Measurements from ENCODE around the gene SHROOM2.

SHROOM2 gene

GRCh38 chrX:9903146-9903545 is 116.9 kb downstream of the SHROOM2 start:
- DNase-seq, result no peak

- DNase-seq, result no peak
Measured at GRCh38 chrX:9905288-9905687, 119.1 kb downstream of the SHROOM2 start.

- no peak for DNase-seq
Measured at GRCh38 chrX:9905721-9906120, 119.5 kb downstream of the SHROOM2 start.

DNA sequence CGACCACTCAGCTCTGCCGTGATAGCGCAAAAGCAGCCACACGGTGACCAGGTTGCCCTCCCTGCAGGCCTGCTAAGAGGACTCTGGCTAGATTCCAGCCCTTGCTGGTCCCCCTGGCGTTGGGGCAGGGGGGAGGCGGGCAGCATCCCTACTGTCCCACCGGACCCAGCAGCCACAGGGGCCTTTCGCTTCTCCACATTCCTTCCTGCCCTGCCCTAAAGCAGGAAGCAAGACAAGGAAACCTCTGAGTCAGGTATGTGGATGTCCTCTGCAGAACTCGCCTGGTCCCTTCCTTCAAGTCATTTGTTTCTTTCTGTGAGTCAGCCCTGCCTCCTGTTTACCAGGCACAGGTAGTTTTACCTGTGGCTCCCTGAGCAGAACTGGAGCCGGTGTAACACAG is 120.7 kb downstream of the SHROOM2 start:
- DNase-seq, result no peak

- DNase-seq, result no peak
Measured at GRCh38 chrX:9907645-9908387, 121.6 kb downstream of the SHROOM2 start.

DNA sequence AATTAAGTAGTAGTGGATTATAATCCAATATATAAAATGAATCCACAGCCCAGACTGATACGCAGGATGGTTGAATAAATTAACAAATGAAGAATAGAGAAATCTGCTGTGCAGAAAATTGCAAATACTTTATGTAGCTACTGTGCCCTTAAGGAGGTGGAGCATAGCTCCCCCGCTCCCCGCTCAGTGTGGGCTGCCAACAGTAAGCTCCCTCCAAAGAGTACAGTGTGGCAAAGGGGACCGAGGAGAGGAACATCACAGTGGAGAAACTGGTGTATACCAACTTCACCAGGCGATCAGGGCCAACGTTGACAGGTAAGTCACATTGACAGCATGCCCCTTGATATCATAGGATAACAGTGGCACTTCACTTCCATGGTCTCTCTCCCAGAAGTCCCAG is 123.0 kb downstream of the SHROOM2 start:
- no peak for DNase-seq

- DNase-seq, result no peak
Measured at GRCh38 chrX:9911487-9911886, 125.3 kb downstream of the SHROOM2 start.

DNA sequence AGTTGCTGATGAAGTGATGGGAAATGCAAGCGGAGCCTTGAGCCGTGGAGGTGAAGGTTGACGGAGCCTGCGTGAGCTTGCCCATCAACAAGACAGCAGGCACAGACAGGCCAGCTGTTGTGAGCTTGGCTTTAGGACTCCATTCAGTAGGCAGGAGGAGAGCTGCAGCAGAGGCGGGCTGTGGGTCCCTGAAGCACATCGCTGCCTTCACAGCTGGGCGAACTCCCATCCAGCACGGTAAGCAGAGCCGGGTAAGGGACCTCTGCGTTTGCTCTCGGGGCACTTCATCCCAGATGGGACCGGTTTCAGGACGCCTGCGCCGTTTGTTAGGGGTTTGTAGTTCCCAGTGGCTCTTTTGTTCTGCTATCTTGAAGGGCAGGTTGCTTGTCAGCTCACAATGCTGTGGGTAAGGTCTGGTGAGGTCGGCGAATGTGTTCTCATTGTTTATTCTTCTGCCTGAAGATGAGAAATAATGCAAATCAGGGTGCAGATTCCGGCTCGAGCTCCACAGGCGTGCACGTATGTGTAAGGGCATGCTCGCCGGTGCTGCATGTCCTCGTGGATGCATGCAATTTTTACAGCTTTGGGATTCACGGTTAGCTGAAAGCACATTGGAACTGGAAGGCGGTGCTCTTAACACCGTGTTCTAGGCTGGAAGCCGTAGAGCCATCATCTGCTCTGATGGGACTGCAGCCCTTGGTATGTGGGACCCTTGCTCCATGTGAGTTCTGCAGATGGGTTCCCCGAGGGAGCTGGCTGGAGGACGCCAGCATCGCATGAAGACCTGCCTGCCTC is 126.3 kb downstream of the SHROOM2 start:
- DNase-seq, result peak; percentile 8

DNA sequence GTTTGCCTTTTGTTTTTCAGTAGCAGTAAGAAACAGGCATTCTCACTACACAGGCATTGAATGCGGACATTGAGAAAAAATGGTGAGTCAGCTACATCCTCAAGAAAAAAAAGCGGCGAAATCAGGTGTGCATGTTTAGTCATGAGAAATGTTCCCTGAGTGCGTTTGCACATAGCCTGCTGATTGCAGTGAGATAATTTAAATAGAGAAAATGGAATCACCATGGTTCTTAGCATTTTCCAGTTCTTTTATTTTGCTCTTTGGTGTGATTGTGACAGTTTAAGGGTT is 126.9 kb downstream of the SHROOM2 start:
- DNase-seq, result peak; percentile 4

- no peak for DNase-seq
Measured at GRCh38 chrX:9917861-9918260, 131.6 kb downstream of the SHROOM2 start.

GRCh38 chrX:9919632-9920172 is 133.5 kb downstream of the SHROOM2 start:
- DNase-seq, result no peak

DNA sequence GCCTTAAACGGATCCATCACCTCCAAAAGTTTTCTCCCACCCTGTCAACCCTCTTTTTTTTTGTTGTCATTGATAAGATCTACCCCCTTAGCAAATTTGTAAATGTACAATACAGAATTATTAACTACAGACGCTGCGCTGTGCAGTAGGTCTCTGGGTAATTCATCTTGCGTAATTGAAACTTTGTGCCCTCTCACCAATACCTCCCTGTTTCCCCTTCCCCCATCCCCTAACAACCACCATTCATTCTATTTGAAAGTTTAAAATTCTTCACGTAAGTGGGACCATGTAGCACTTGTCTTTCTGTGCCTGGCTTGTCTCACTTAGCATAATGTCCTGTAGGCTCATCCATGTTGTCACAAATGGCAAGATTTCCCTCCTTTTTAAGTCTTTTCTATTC is 135.2 kb downstream of the SHROOM2 start:
- no peak for DNase-seq

DNA sequence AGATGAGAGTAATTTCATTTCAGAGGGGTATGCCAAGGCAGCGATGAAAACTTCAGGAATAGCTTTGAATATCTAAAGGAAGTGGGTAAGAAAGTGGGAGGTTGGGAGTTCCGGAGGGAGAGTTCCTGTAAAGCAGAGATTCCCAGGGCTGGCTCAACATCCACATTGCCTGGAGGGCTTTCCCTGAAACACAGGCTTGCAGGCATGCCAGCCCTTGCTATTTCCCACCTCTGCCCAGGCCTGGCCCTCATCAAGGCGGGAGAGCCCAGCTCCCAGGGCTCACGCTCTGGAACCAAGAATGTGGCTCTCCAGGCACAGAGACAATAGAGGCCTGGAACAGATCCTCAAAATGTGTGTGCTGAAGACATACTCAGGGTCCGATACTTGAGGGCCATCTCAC is 137.1 kb downstream of the SHROOM2 start:
- no peak for DNase-seq

DNA sequence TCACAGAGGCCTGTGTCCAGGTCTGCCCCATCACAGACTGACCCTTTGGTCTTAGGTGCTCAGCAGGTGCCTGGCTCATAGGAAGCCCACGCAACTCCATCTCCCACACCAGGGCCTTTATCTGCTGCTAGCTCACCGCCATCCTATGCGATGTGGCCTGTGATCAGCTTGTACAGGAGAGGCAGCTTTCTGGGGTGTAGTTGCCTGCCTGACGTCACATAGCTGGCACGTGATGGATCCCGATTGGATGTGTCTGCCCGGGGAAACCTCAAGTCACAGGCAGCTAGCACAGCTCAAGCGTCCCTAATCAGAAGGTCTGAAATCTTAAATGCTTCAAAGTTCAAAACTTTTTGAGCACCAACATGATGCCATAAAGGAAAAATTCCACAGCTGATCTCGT is 139.8 kb downstream of the SHROOM2 start:
- DNase-seq, result no peak

- peak; percentile 37 for DNase-seq
Measured at GRCh38 chrX:9927698-9928482, 141.7 kb downstream of the SHROOM2 start.

GRCh38 chrX:9935436-9935835 is 149.2 kb downstream of the SHROOM2 start:
- no peak for DNase-seq

- no peak for DNase-seq
Measured at GRCh38 chrX:9937761-9938160, 151.5 kb downstream of the SHROOM2 start.

DNA sequence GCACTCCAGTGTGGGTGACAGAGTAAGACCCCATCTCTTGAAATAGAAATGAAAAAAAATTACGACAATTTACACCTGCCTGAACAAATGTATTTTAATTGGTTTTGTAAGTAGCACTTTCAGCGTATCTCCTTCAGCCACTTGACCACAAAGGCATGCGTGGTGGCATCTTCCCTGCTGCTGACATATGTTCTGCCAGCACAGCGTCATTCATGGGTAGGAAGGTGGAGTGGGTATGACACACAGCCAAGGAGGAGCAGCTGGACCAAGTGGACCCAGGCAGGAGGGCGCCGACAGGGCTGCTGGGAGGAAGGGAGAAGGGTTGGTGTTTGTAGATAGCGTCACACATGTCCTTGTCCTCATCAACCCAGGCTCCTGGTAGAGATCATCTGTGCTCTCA is 152.3 kb downstream of the SHROOM2 start:
- DNase-seq, result no peak

GRCh38 chrX:9940421-9940820 is 154.2 kb downstream of the SHROOM2 start:
- no peak for DNase-seq

- DNase-seq, result no peak
Measured at GRCh38 chrX:9942086-9942485, 155.9 kb downstream of the SHROOM2 start.

DNA sequence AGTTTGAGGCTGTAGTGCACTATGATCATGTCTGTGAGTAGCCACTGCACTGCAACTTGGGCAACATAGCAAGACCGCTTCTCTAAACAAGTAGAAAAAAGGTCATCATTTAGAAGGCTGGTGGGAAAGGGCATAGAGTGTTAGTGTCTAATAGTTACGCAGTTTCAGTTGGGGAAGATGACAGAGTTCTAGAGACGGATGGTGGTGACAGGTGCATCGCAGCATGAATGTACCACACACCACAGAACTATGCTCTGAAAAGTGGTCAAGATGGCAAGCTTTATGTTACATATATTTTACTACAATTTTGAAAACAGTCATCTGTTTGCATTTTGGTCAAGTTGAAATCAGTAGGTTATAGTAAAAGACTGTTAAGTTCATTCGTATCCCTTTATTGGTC is 157.2 kb downstream of the SHROOM2 start:
- no peak for DNase-seq

DNA sequence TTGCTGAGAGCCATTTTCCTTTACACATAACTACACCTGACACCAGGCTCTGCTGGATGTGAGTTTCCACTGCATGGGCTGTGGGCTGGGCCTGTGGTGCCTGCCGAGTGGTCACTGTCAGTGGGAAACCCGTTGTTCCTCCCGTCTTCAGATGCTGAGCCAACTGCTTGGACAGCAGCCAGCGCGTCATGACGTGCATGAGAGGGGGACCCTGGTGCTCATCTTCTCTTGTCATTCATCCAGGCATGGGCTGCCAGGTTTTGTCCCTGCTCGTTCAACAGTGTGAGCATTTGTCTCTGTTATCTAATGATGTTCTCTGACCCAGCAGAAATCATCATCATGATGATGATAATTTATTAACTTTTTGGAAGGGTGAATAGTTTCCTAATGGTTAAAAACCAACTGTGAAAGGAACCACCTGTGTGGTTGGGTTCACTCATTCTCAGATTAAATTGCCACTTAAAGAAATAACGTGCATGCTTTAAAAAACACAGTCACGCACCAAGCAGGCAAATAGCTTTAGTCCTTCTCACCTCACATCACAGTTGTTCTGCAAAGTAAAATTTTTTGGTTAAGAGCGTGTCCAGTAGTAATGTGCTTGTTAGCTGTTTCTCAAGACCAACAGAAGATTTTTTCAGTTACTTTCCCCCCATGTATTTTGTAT is 161.0 kb downstream of the SHROOM2 start:
- no peak for DNase-seq

GRCh38 chrX:9948406-9948805 is 162.2 kb downstream of the SHROOM2 start:
- peak; percentile 11 for DNase-seq

All from DMS79 (cell line).